HFFc6 (cell line): ENCODE measurements around the gene SHOX. TPM values are rescaled to one million over a fixed set of nuclear protein-coding genes. Genes with fewer than 3 reads are reported as not detected.
A peak's percentile ranks its signal among the peaks of the same experiment; 100 is the strongest.

Source experiments
- DNase-seq: peaks from one replicate; pipeline ENCODE4 v3.0.0-alpha.2; 2018
- H3K27ac Mint-ChIP-seq: 2 replicates; pipeline ENCODE4 v1.8.0; 2020; ENCODE audit warnings: mild to moderate bottlenecking, mixed read lengths
- H3K27me3 Mint-ChIP-seq: 2 replicates; pipeline ENCODE4 v1.8.0; 2021; ENCODE audit warnings: mild to moderate bottlenecking, moderate library complexity, mixed read lengths; ENCODE audit not compliant: insufficient read depth
- H3K36me3 Mint-ChIP-seq: 2 replicates; pipeline ENCODE4 v1.8.0; 2021; ENCODE audit warnings: low read depth, mixed read lengths
- H3K4me1 Mint-ChIP-seq: 2 replicates; pipeline ENCODE4 v1.8.0; 2020; ENCODE audit warnings: low read depth, mixed read lengths
- H3K4me3 Mint-ChIP-seq: 2 replicates; pipeline ENCODE4 v1.8.0; 2020; ENCODE audit warnings: mild to moderate bottlenecking, moderate library complexity, mixed read lengths
- H3K9me3 Mint-ChIP-seq: 2 replicates; pipeline ENCODE4 v1.8.0; 2020; ENCODE audit warnings: mild to moderate bottlenecking, mixed read lengths
- total RNA-seq, 6 experiments: library from RNA; stranded (reverse); fragmentation: NEBNext Ultra II Directional; extraction: Animal tissue kit (Norgen Biotek cat#: 25700); gene quantifications; 2 replicates in 1 of 6; 3 replicates in 5 of 6; pipeline ENCODE4 v1.2.3, GENCODE V29; 2021
- TF ChIP-seq, protein P1 (sequence below): fragments of 200-600 bp; sonication (generic); IDR thresholded peaks from 2 replicates; pipeline ENCODE4 v1.5.0; 2021; ENCODE audit warnings: antibody characterized with exemption, mild to moderate bottlenecking

Gene SHOX
- total RNA-seq, 6 experiments from 2014 or later: 27.1 to 41.8 (median 28.6) TPM

DNA sequence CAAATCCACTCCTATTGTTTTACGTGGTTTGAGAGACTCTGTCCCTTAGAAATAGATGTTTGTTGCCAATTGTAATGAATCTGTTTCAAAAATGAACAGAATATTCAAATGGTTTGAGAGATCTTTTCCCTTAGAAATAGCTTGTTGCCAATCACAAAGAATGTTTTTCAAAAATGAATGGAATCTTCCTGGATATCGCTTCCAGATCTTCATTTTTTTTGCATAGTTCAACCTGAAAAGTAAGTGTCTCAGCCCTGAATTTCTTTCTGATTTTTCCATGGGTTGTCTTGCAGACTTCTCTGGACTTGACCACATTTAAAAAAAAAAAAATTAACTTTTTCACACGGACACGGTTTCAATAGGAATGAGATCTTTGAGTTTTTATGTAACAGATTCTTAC is 22.7 kb downstream of the SHOX start:
- TF ChIP-seq, protein P1, sequence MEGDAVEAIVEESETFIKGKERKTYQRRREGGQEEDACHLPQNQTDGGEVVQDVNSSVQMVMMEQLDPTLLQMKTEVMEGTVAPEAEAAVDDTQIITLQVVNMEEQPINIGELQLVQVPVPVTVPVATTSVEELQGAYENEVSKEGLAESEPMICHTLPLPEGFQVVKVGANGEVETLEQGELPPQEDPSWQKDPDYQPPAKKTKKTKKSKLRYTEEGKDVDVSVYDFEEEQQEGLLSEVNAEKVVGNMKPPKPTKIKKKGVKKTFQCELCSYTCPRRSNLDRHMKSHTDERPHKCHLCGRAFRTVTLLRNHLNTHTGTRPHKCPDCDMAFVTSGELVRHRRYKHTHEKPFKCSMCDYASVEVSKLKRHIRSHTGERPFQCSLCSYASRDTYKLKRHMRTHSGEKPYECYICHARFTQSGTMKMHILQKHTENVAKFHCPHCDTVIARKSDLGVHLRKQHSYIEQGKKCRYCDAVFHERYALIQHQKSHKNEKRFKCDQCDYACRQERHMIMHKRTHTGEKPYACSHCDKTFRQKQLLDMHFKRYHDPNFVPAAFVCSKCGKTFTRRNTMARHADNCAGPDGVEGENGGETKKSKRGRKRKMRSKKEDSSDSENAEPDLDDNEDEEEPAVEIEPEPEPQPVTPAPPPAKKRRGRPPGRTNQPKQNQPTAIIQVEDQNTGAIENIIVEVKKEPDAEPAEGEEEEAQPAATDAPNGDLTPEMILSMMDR: no peak
- Mint-ChIP-seq H3K9me3 (no peaks in the 10 kb centered on the region), H3K36me3 (peaks cover 39% of the 10 kb centered on the region), H3K27ac (peak overlapping the region; percentile 92), H3K27me3 (peaks cover 10% of the 10 kb centered on the region), H3K4me3 (peak overlapping the region; percentile 30; the same call in 1 of the 2 replicates), H3K4me1 (peaks cover 59% of the 10 kb centered on the region)
- DNase-seq: no peak

DNA sequence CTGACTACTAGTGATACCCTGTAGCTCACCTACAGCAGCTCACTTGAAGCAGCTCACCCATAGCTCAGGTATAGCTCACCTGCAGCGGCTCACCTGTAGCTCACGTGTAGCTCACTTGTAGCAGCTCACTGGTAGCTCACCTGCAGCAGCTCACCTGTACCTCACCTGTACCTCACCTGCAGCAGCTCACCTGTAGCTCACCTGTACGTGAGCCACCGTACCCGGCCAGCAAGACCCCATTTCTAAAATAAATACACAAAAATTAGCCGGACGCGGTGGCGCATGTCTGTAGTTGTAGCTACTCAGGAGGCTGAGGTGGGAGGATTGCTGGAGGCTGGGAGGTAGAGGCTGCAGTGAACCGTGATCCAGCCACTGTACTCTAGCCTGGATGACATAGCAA is 30.6 kb downstream of the SHOX start:
- peaks cover 17% of the 10 kb centered on the region for H3K4me1 Mint-ChIP-seq
- H3K27me3 Mint-ChIP-seq: peaks cover 16% of the 10 kb centered on the region
- no peak for DNase-seq
- H3K4me3 Mint-ChIP-seq: no peak overlapping the region
- H3K36me3 Mint-ChIP-seq: peaks cover 28% of the 10 kb centered on the region
- no peaks in the 10 kb centered on the region for H3K9me3 Mint-ChIP-seq
- H3K27ac Mint-ChIP-seq: no peak overlapping the region
- TF ChIP-seq, protein P1: no peak

DNA sequence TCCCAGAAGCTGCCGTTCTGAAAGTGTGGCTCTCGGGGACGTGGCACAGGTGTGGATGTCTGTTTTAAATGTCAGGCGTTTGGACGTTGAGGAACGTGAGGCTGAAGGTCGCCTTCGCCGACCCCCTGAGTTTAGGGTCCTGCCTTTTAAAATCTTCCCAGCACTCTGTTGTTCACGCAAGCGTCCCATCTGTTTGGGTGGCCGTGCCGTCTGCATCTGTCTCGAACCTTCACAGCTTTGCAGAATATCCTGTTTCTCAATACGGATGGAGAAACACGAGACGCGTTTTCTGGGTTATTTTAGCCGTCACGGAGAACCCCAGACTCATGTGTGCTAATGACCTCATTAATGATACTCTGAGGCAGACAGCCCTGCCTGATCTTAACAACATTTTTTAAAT is 31.5 kb downstream of the SHOX start:
- Mint-ChIP-seq H3K27me3 (peaks cover 18% of the 10 kb centered on the region), H3K27ac (peak overlapping the region; percentile 29; the same call in 1 of the 2 replicates), H3K36me3 (peaks cover 28% of the 10 kb centered on the region), H3K4me1 (peaks cover 27% of the 10 kb centered on the region), H3K4me3 (0 out of 2 replicates have a peak overlapping the region, but pooled peaks have one; percentile 17), H3K9me3 (no peaks in the 10 kb centered on the region)
- no peak for DNase-seq
- TF ChIP-seq, protein P1: no peak

DNA sequence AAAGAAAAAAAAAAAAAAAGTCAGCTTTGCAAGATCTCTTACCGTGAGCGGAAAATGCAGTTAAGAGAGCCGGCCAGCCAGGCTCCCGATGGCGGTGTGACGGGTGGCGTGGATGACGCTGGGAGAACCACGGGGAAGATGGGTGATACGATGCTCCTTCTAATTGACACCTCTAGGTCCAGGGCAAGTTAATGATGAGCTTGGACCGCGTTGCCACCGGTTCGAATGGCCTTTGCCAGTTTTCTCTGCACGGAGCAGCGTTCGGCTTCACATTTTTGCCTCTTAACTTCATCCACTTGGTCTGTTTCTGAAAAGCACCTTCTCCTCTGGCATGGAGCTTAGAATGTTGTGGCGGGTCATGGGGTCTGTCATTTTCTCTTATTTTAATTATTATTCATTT is 33.2 kb downstream of the SHOX start:
- H3K4me3 Mint-ChIP-seq: no peak overlapping the region
- DNase-seq: no peak
- no peaks in the 10 kb centered on the region for H3K9me3 Mint-ChIP-seq
- TF ChIP-seq, protein P1: no peak
- H3K36me3 Mint-ChIP-seq: peaks cover 24% of the 10 kb centered on the region
- H3K27ac Mint-ChIP-seq: no peak overlapping the region
- H3K27me3 Mint-ChIP-seq: peaks cover 18% of the 10 kb centered on the region
- H3K4me1 Mint-ChIP-seq: peaks cover 31% of the 10 kb centered on the region

DNA sequence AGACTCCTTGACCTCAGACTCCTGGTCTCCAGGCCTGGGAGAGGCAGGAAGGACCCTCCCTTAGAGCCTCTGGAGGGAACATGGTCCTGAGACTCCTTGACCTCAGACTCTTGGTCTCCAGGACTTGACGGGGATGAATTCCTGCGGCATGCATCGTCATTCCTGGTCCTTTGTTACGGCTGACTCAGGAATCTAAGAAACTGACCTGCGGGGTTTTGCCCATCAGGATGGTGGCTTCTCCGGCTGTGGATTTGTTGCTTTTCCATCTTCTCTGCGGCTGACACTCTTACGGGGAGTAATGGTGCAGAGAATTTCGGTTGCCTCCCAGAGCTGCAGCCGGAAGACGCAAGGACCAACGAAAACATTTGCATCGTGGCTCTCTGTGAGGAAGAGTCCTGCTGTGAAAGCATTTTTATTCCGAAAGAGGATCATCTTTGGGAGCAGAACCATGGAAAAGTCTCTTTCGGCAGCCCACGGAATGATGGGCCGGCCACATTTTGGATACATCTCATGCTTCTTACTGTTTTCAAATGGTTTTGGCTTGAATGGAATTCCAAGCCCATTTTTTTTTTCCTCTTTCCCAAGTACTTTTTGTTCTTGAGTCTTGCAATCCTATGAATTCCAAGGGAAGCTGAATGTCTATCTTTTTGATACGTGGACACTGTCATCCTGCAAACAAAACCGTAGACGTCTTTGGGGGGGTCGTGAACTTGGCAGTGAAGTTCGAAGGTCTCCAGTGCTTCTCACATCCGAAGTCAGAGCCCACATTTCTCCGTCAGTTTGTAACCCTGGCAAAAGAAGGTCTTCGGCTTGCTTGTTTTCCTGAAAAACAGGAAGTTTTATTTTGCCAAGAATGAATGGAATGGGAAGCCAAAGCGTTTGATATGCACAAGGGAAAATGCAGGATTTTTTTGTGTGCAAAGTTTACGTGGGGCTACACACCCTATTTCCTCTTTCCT is 36.5 kb downstream of the SHOX start:
- H3K4me1 Mint-ChIP-seq: peaks cover 31% of the 10 kb centered on the region
- H3K9me3 Mint-ChIP-seq: no peaks in the 10 kb centered on the region
- peaks cover 11% of the 10 kb centered on the region for H3K27me3 Mint-ChIP-seq
- DNase-seq: peak; percentile 70
- H3K27ac Mint-ChIP-seq: peak overlapping the region; percentile 91
- peaks cover 21% of the 10 kb centered on the region for H3K36me3 Mint-ChIP-seq
- H3K4me3 Mint-ChIP-seq: peak overlapping the region; percentile 86
- TF ChIP-seq, protein P1: no peak
